ENCODE measurements around the gene FAM234A.

FAM234A gene

DNA sequence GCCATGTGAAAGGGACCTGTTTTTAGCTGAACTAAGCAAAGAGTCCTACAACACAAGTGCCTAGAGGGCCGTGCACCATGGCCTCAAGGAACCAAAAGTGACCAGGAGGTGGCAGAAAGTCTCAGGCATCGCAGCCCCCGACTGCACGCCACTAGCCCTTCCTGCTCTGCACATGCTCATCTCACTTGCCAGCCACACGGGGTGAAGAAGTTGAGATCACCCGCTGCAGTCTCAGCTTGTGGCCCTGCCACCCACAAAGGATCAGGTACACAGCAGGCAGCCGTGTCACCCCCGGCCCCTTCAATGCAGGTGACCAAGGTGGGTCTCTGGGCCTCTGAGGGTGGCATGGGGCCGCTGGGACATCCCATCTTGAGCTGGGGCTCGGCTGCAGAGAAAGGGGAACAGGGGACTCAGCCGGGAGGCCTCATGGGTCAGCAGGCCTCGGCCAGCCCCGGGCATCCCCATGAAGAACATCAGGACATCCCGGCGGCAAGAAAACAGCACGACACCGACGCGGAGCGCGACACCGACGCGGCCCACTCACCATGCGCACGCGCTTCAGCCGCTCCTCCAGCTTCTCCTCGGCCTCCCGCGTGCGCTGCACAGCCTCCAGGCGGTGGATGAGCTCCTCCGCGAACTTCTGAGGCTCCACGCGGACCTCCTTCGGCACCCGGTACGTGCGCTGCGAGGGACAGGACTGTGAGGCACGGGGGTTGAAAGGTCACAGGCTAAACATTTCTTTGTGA lies 69.3 kb downstream of the FAM234A start:
- no peak for DNase-seq

DNA sequence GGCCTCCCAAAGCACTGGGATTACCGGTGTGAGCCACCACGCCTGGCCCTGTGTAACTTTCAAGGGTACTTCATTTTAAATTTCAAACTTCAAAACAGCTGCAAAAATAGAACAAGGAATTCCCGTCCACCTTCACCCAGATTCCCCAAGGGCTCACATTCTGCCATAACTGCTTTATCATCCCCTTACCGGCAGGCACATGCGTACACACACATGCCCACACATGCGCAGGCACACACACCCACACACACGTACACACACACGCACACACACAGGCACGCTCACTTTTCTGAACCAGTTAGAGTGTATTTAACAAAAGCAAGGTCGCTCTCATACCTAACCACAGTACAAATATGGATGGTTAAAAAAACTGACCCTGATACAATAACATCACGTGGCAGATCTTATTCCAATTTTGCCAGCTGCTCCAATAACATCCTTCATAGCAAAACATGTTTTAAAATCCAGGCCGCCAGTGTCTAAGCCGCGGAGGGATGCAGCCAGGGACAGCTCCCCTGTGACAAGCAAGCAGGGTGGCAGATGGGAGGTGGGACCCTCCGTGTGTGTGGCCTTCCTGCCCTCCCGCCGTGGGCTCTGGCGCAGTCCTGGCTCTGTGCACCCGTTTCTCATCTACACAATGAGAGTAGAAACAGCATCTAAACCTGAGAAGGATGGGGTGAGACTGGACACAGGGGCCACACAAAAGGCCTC lies 71.5 kb downstream of the FAM234A start:
- no peak for DNase-seq

DNA sequence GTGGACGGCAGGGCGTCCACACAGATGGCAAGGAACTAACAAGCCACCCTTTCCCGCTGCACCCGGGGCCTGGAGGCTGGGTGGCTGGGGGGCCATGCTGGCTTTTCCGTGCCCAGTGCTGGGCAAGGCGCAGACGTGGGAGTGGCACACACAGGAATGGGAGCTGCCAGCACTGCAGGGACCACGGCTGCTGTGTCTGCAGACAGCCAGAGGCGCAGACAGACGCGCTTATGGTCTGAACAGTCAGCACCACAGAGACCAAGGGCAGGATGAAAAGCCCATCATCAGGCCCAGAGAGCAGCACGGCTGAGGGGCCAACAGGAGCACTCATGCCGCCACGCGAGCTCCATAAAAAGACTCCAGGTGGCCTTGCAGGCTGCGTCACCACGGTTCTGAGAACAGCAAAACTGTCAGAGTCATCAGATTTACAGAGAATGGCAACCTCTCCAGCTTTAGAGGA lies 72.3 kb downstream of the FAM234A start:
- DNase-seq = no peak

DNA sequence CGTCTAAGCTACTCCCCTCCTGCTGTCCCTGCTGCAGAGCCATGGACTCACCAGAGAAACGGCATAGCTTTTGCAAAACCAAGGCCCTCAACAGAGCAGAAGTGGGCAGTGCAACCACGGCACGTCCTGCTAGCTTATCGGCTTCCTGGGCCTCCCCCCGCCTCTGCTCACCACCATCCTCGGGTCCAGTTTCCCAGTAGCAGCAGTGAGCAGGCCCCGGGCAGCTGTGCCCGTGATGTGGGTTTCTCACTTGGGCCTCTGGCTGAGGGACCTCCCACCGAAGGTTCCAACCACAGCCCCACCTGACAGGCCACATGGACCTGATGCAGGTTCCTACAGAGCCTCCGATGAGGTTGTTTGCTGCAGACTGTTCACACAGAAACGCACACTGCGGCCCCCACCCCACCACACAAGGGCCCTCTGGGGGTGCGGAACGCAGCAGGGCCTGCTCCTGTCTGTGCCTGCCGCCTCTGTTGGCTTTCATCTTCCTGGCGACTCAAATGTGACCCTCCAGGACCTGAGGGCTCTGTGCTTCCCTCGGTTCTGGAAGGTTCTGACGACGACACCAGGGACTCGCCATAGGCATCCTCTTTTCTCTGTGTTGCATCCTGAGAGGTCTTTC lies 73.2 kb downstream of the FAM234A start:
- DNase-seq = no peak

DNA sequence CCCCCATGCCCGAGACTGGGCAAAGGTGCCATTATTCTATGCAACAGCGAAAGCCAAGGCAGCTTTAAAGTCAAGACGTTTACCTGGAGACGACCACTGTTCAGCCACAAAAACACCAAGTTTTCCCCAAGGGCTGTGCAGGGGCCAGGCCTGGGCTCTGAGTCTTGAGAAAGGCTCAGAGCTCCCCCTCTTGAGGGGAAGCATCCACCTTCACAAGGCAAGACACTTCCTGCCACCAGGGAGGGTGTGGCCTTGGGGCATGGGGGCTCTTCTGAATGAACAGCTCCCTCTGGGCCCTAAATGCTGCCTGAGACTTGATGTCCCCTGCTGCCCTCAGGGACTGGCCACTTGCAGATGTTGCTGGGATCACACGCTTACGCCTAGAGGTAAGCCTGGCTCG lies 74.9 kb downstream of the FAM234A start:
- DNase-seq = no peak

DNA sequence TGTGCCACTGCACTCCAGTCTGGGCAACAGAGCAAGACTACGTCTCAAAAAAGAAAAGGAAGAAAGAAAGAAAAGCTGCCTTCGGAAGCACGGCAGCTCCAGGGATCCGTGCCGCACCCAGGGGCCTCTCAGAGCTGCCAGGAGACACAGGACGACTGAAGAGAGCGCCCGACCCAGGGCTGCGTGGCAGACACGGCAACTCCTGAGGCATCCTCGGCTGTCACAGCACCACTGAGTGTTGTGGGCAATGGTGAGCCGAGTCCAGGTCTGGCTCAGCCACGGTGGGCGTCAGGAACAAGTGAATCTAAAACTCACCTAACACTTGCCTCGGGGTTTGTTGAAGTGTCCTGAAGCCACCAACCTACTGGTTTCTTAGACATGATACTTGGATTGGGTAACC lies 77.1 kb downstream of the FAM234A start:
- no peak for DNase-seq

DNA sequence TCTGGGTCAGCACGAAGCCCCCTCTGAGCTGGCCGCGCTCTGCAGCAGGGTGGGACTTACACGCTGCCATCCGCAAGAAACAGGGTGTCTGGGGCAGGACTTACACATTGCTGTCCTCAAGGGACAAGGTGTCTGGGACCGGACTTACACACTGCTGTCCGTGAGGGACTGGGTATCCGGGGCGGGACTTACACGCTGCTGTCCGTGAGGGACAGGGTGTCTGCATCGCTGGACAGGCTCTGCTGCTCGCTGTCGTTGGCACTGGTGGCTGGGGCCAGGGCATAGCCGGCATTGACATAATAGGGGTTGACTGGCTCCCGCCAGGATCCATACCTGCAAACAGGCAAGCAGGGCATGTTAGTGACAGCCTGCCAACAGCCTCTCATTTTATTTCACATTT lies 79.7 kb downstream of the FAM234A start:
- DNase-seq = no peak

DNA sequence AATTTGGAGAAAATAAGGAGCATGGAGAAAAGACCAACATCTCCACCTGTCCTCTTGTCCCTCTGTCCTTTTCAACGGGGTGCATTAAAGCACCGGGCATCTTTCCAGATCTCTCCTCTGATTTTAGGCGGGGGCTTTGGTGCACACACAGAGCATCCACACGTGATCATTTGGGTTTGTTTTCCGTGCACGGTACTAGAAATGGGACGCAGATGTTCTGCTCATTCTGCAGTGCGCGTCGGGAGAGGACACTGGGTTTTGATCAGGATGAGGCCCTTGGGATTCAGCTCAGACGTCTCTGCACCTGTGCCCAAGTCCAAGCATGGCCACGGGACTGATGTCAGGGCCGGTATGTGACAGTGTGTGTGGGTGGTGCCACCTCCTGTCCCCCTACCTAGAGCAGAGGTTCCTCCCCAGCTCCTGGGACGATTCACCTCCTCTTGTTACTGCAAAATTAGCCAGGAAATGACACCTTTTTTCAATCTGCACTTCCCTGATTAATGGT lies 80.2 kb downstream of the FAM234A start:
- DNase-seq = no peak

Data from activated gamma-delta T cell (primary cell).